Endothelial cell (in vitro differentiated cells): ENCODE data around the gene KHK. TPM values are rescaled to one million over a fixed set of nuclear protein-coding genes. Genes with fewer than 3 reads are reported as not detected.

Source experiments
- DNase-seq: peaks from one replicate; pipeline ENCODE4 v3.0.0; 2021; ENCODE audit warnings: low spot score
- H3K27ac Mint-ChIP-seq: one replicate; pipeline ENCODE4 v1.8.0; 2021; ENCODE audit warnings: mixed read lengths, inconsistent platforms; ENCODE audit not compliant: unreplicated experiment
- H3K27me3 Mint-ChIP-seq: one replicate; pipeline ENCODE4 v1.8.0; 2021; ENCODE audit warnings: mild to moderate bottlenecking, moderate library complexity, mixed read lengths, inconsistent platforms; ENCODE audit not compliant: unreplicated experiment
- H3K36me3 Mint-ChIP-seq: one replicate; pipeline ENCODE4 v1.8.0; 2021; ENCODE audit warnings: mild to moderate bottlenecking, low read depth, mixed read lengths, inconsistent platforms; ENCODE audit not compliant: unreplicated experiment
- H3K4me1 Mint-ChIP-seq: one replicate; pipeline ENCODE4 v1.8.0; 2021; ENCODE audit warnings: mild to moderate bottlenecking, mixed read lengths, inconsistent platforms; ENCODE audit not compliant: unreplicated experiment
- H3K4me3 Mint-ChIP-seq: one replicate; pipeline ENCODE4 v1.8.0; 2021; ENCODE audit warnings: mild to moderate bottlenecking, mixed read lengths, inconsistent platforms; ENCODE audit not compliant: unreplicated experiment
- H3K9me3 Mint-ChIP-seq: one replicate; pipeline ENCODE4 v1.8.0; 2021; ENCODE audit warnings: mixed read lengths, inconsistent platforms; ENCODE audit not compliant: unreplicated experiment
- CTCF ChIP-seq: fragments of 200-600 bp; sonication (generic); IDR thresholded peaks from one replicate; pipeline ENCODE4 v1.5.0; 2021; ENCODE audit warnings: antibody characterized with exemption; ENCODE audit not compliant: unreplicated experiment
- total RNA-seq: library from RNA; stranded (reverse); fragmentation: NEBNext Ultra II Directional; extraction: Animal tissue kit (Norgen Biotek cat#: 25700); gene quantifications from one replicate; pipeline ENCODE4 v1.2.1, GENCODE V29; 2021; ENCODE audit not compliant: unreplicated experiment

KHK gene
- total RNA-seq, 1 donor from 2014 or later: 1.4 TPM

GRCh38 chr2:27053321-27053720 lies 33.3 kb upstream of the KHK start:
- DNase-seq: no peak
- peaks cover 33% of the 10 kb centered on the region for H3K27me3 Mint-ChIP-seq
- H3K4me3 Mint-ChIP-seq: peak overlapping the region; percentile 92
- no peaks in the 10 kb centered on the region for H3K9me3 Mint-ChIP-seq
- TF ChIP-seq CTCF: no peak
- H3K36me3 Mint-ChIP-seq: peaks cover 44% of the 10 kb centered on the region
- peaks cover 36% of the 10 kb centered on the region for H3K4me1 Mint-ChIP-seq
- H3K27ac Mint-ChIP-seq: no peak overlapping the region

- Mint-ChIP-seq H3K9me3 (no peaks in the 10 kb centered on the region), H3K4me1 (peaks cover 36% of the 10 kb centered on the region), H3K36me3 (peaks cover 46% of the 10 kb centered on the region), H3K4me3 (peak overlapping the region; percentile 70), H3K27ac (peak overlapping the region; percentile 1), H3K27me3 (peaks cover 33% of the 10 kb centered on the region)
- TF ChIP-seq CTCF: no peak
- no peak for DNase-seq
Observed at GRCh38 chr2:27053776-27054175, 32.8 kb upstream of the KHK start.

GRCh38 chr2:27054721-27055120 lies 31.9 kb upstream of the KHK start:
- Mint-ChIP-seq H3K27ac (no peak overlapping the region), H3K36me3 (peaks cover 46% of the 10 kb centered on the region), H3K4me3 (peak overlapping the region; percentile 20), H3K9me3 (no peaks in the 10 kb centered on the region), H3K27me3 (peaks cover 27% of the 10 kb centered on the region), H3K4me1 (peaks cover 30% of the 10 kb centered on the region)
- no peak for DNase-seq
- TF ChIP-seq CTCF: no peak

- H3K4me1 Mint-ChIP-seq: peaks cover 18% of the 10 kb centered on the region
- no peak overlapping the region for H3K4me3 Mint-ChIP-seq
- no peak for DNase-seq
- H3K27me3 Mint-ChIP-seq: peaks cover 9% of the 10 kb centered on the region
- TF ChIP-seq CTCF: no peak
- no peaks in the 10 kb centered on the region for H3K9me3 Mint-ChIP-seq
- H3K36me3 Mint-ChIP-seq: peaks cover 35% of the 10 kb centered on the region
- no peak overlapping the region for H3K27ac Mint-ChIP-seq
Observed at GRCh38 chr2:27057184-27057583, 29.4 kb upstream of the KHK start.

GRCh38 chr2:27058210-27058609 lies 28.4 kb upstream of the KHK start:
- Mint-ChIP-seq H3K9me3 (no peaks in the 10 kb centered on the region), H3K27me3 (peaks cover 5% of the 10 kb centered on the region), H3K27ac (peak overlapping the region; percentile 42), H3K4me1 (peaks cover 20% of the 10 kb centered on the region), H3K36me3 (peaks cover 42% of the 10 kb centered on the region), H3K4me3 (no peak overlapping the region)
- no peak for TF ChIP-seq CTCF
- no peak for DNase-seq
